HepG2 (cell line): Measurements from ENCODE around the gene PTPN3. TPM values are rescaled to one million over a fixed set of nuclear protein-coding genes. Genes with fewer than 3 reads are reported as not detected.
A peak's percentile ranks its signal among the peaks of the same experiment; 100 is the strongest.

ENCODE experiments used
- ATAC-seq: fragments of 200-7000 bp; cut with Tn5 transposase; 3 replicates; pipeline ENCODE4 v1.9.1; 2020; ENCODE audit warnings: mild to moderate bottlenecking, moderate library complexity
- BruUV-seq: library from RNA; stranded (reverse); fragments of 400-500 nt; replicated peaks from 2 replicates; lab custom pipeline; 2021; lab: Mats Ljungman, UMichigan
- CTCF ChIA-PET: fragments of 300-600 bp; formaldehyde crosslinking; extraction: SDS; loops from one replicate; lab custom pipeline; 2021; ENCODE audit warnings: low total read pairs, inconsistent platforms, low intra/inter-chr PET ratio; lab: Yijun Ruan, JAX
- POLR2A ChIA-PET: fragments of 350-600 bp; sonication (Branson Sonifier 250); formaldehyde crosslinking; loops from one replicate; lab custom pipeline; 2020; ENCODE audit warnings: antibody characterized with exemption, inconsistent platforms; lab: Yijun Ruan, JAX
- DNase-seq: peaks from one replicate; pipeline ENCODE4 v3.0.0-alpha.2; 2015; ENCODE audit warnings: low spot score
- FAIRE-seq: peaks from 3 replicates; lab custom pipeline; 2011; peaks lifted over from hg19 to GRCh38; lab: Jason Lieb, UNC
- H2AFZ ChIP-seq: one replicate; pipeline ENCODE4 v1.6.1; 2011; ENCODE audit warnings: low read length, inconsistent platforms
- H3K27ac ChIP-seq: fragments of 300-600 bp; 3 replicates; pipeline ENCODE4 v1.8.0; 2011; ENCODE audit warnings: mixed run types, mild to moderate bottlenecking, mixed read lengths, low read length, inconsistent platforms; ENCODE audit not compliant: insufficient read depth; ENCODE audit errors: extremely low read length
- H3K27me3 ChIP-seq, 2 experiments: fragments of 200-600 bp in 1 of 2; 2 replicates in 1 of 2; 3 replicates in 1 of 2; pipeline versions ENCODE4 v1.6.0 to v1.8.0; 2011; ENCODE audit warnings: low read length in 2 of 2, mild to moderate bottlenecking in 2 of 2, moderate library complexity in 2 of 2, inconsistent platforms in 1 of 2; ENCODE audit not compliant: insufficient read depth in 2 of 2, control insufficient read depth in 1 of 2
- H3K36me3 ChIP-seq, 2 experiments: fragments of 200-600 bp in 1 of 2; replicated peaks in 1 of 2; 2 replicates in 1 of 2; 3 replicates in 1 of 2; pipeline versions ENCODE4 v1.5.1 to v1.8.0; 2011; ENCODE audit warnings: low read length in 2 of 2, inconsistent platforms in 1 of 2; ENCODE audit not compliant: insufficient read depth in 2 of 2, control insufficient read depth in 1 of 2
- H3K4me1 ChIP-seq: 2 replicates; pipeline ENCODE4 v1.5.1; 2012; ENCODE audit warnings: low read length, inconsistent platforms; ENCODE audit not compliant: insufficient read depth
- H3K4me2 ChIP-seq: 2 replicates; pipeline ENCODE4 v1.6.0; 2011; ENCODE audit warnings: low read depth, low read length, inconsistent platforms
- H3K4me3 ChIP-seq, 3 experiments: fragments of 200-600 bp in 1 of 3; sonication (generic), shearing (Covaris generic) in 1 of 3; replicated peaks in 1 of 3; 2 replicates each; pipeline ENCODE4 v1.5.1; 2011 to 2016; ENCODE audit warnings: low read length in 3 of 3, inconsistent platforms in 2 of 3, low read depth in 2 of 3, mild to moderate bottlenecking in 2 of 3, control low read depth in 1 of 3, mixed read lengths in 1 of 3; ENCODE audit not compliant: insufficient read depth in 1 of 3
- H3K79me2 ChIP-seq: one replicate; pipeline ENCODE4 v1.6.1; 2011; ENCODE audit warnings: low read length, inconsistent platforms; ENCODE audit not compliant: insufficient read depth
- H3K9ac ChIP-seq: 2 replicates; pipeline ENCODE4 v1.6.0; 2011; ENCODE audit warnings: mild to moderate bottlenecking, low read depth, low read length, inconsistent platforms; ENCODE audit not compliant: insufficient read depth
- H3K9me3 ChIP-seq: 2 replicates; pipeline ENCODE4 v1.5.1; 2012; ENCODE audit warnings: mild to moderate bottlenecking, low read length
- H4K20me1 ChIP-seq: 2 replicates; pipeline ENCODE4 v1.6.0; 2011; ENCODE audit warnings: inconsistent platforms, mild to moderate bottlenecking, low read length, moderate library complexity; ENCODE audit not compliant: insufficient read depth
- HNF4G ChIP-seq, 2 experiments: sonication (generic) in 1 of 2; formaldehyde crosslinking in 1 of 2; IDR thresholded peaks; 2 replicates each; pipeline versions ENCODE4 v1.4.0 to v1.6.1; 2011 to 2020; ENCODE audit warnings: borderline replicate concordance in 2 of 2, low read depth in 2 of 2, mild to moderate bottlenecking in 2 of 2, low read length in 1 of 2, missing genetic modification reagents in 1 of 2, moderate library complexity in 1 of 2
- HNRNPUL1 ChIP-seq: fragments of 200-400 bp; formaldehyde crosslinking; IDR thresholded peaks from 2 replicates; pipeline ENCODE4 v1.6.1; 2017; ENCODE audit warnings: low read depth, mild to moderate bottlenecking, low read length, moderate library complexity
- MIXL1 ChIP-seq: IDR thresholded peaks from 2 replicates; pipeline ENCODE4 v1.6.1; 2016
- NFKB2 ChIP-seq: sonication (generic); formaldehyde crosslinking; IDR thresholded peaks from 2 replicates; pipeline ENCODE4 v1.4.0; 2020; ENCODE audit warnings: missing genetic modification reagents, borderline replicate concordance
- NRL ChIP-seq: sonication (generic); formaldehyde crosslinking; IDR thresholded peaks from 2 replicates; pipeline ENCODE4 v1.5.0; 2020; ENCODE audit warnings: missing genetic modification reagents, mild to moderate bottlenecking, moderate library complexity, borderline replicate concordance
- PHB2 ChIP-seq: fragments of 450-650 bp; IDR thresholded peaks from 2 replicates; pipeline ENCODE4 v1.6.1; 2018; ENCODE audit not compliant: partially characterized antibody
- SKI ChIP-seq: fragments of 450-650 bp; IDR thresholded peaks from one replicate; pipeline ENCODE4 v1.6.1; 2018; ENCODE audit warnings: mild to moderate bottlenecking; ENCODE audit not compliant: partially characterized antibody
- ZC3H13 ChIP-seq: sonication (generic); formaldehyde crosslinking; IDR thresholded peaks from 2 replicates; pipeline ENCODE4 v1.8.1; 2023; ENCODE audit warnings: mild to moderate bottlenecking, missing genetic modification reagents, moderate library complexity
- ZNF207 ChIP-seq: fragments of 450-650 bp; IDR thresholded peaks from 2 replicates; pipeline ENCODE4 v1.6.1; 2016; ENCODE audit warnings: antibody characterized with exemption, borderline replicate concordance
- ZNF329 ChIP-seq: sonication (generic); formaldehyde crosslinking; IDR thresholded peaks from 2 replicates; pipeline ENCODE4 v1.9.0; 2021; ENCODE audit warnings: low read depth, mild to moderate bottlenecking, missing genetic modification reagents
- ZNF34 ChIP-seq: sonication (generic); formaldehyde crosslinking; IDR thresholded peaks from 2 replicates; pipeline ENCODE4 v1.4.0; 2020; ENCODE audit warnings: mild to moderate bottlenecking, missing genetic modification reagents, borderline replicate concordance
- ZNF44 ChIP-seq: sonication (generic); formaldehyde crosslinking; IDR thresholded peaks from 2 replicates; pipeline ENCODE4 v1.5.1; 2020; ENCODE audit warnings: mild to moderate bottlenecking, missing genetic modification reagents
- WGBS: methylation state at CpG from one replicate; pipeline ENCODE4 v1.1.6; 2017; ENCODE audit warnings: low lambda C conversion rate; 5-methylcytosine and 5-hydroxymethylcytosine counted together
- in situ Hi-C: cut with HindIII; loops from 2 replicates; pipeline ENCODE4 v1.10.0; 2017; ENCODE audit warnings: low pct_unique_long_range_greater_than_20kb; ENCODE audit not compliant: extremely low pct_ligation_motif_present
- intact Hi-C: fragments of 100-400 bp; cut with micrococcal nuclease; formaldehyde crosslinking; loops from one replicate; pipeline ENCODE4 v1.10.0; 2022; ENCODE audit not compliant: unreplicated experiment
- polyA plus RNA-seq, 8 experiments: library from polyadenylated mRNA; depleted of rRNA in 3 of 8; stranded (reverse) in 7 of 8; unstranded in 1 of 8; fragments of >200 nt; fragmentation: Illumina TruSeq in 4 of 8; extraction: Trizol in 4 of 8; gene quantifications; 2 replicates each; pipeline versions ENCODE4 v1.2.1 to v1.2.3, GENCODE V29; 2011 to 2016; ENCODE audit warnings: low read depth in 4 of 8, missing spikeins in 1 of 8, mixed read lengths in 1 of 8; ENCODE audit not compliant: insufficient read depth in 1 of 8
- total RNA-seq, 5 experiments: library from RNA; depleted of rRNA; stranded (reverse); fragments of >200 nt; fragmentation: Illumina TruSeq; extraction: Trizol; gene quantifications; 2 replicates each; pipeline ENCODE4 v1.2.3, GENCODE V29; 2016; ENCODE audit warnings: low read depth in 1 of 5
- TF ChIP-seq, protein P1 (sequence below): sonication (generic); formaldehyde crosslinking; IDR thresholded peaks from 2 replicates; pipeline ENCODE4 v1.4.0; 2020; ENCODE audit warnings: missing genetic modification reagents
- TF ChIP-seq, protein P2 (sequence below): sonication (generic); formaldehyde crosslinking; conservative IDR thresholded peaks from 2 replicates; pipeline ENCODE4 v1.4.0; 2020; ENCODE audit warnings: mild to moderate bottlenecking, missing genetic modification reagents, moderate library complexity
- TF ChIP-seq, protein P3 (sequence below): sonication (generic); formaldehyde crosslinking; IDR thresholded peaks from 2 replicates; pipeline ENCODE4 v1.4.0; 2020; ENCODE audit warnings: mild to moderate bottlenecking, low read depth, missing genetic modification reagents

Gene PTPN3
- total and polyA plus RNA-seq, 2 of the 13 experiments (the other 11 are each of a cell fraction or from before 2014, with no cell fraction given) = 5.6 to 20.5 TPM

DNA sequence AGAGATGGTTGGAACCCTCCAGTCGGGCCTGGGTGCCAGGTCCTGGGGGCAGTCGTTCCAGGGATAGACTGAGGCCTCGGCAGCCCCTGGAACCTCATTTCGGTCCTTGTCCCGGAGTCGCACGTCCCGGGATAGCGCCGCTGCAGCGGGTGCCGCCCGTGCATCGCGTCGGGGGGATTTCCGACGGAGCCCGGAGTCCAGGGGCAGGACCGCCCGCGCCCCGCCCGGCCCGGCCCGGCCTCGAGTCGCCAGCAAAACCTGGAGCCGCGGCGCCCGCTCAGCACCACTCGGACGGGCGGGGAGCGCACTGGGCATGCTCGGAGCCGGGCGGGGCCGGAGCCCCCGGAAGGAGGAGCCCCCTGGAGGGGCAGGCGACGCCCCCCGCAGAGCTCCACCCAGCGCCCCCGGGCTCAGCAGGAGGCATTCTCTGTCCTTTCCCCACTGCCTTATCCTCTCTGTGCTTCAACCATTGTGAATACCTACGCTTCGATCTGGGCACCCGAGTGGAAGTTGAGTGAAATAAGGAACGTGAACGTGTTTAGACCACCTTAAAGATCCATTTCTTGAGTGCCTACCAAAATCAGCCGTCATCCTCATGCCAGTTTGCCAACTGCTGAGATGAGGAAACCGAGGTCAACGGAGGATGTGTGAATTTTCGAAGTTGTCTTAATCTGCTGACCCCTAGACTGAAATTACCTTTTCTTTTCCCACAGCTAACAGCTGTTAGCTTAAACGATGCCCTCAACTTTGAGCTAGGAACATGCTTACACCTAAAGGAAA is 1.7 kb upstream of the PTPN3 start:
- in situ Hi-C loops (loop anchor here (25.0 kb wide), 1 partner anchor 313 kb away; no protein-coding TSS in a partner anchor), intact Hi-C loops (loop anchor here (1.0 kb wide), 1 partner anchor 23 kb away; no protein-coding TSS in a partner anchor)
- Histone ChIP-seq H3K9ac (peak overlapping the region; percentile 50; the same call in 1 of the 2 replicates), H3K4me2 (peak overlapping the region; percentile 96), H3K4me1 (peaks cover 50% of the 10 kb centered on the region), H4K20me1 (no peaks in the 10 kb centered on the region), H3K9me3 (no peaks in the 10 kb centered on the region), H3K27me3 (peaks cover 1 to 7% of the 10 kb centered on the region in 2 experiments; a peak in 4 of 5 replicates), H3K4me3 (peak overlapping the region; percentile 36 to 74 (median 72)), H3K79me2 (no peaks in the 10 kb centered on the region), H3K36me3 (no peaks in the 10 kb centered on the region), H2AFZ (peak overlapping the region; percentile 6), H3K27ac (no peak overlapping the region)
- POLR2A ChIA-PET = interaction anchor here (2.2 to 7.3 kb wide), 2 partner anchors 23 to 30 kb away, joined by 6 to 71 read pairs; no protein-coding TSS in a partner anchor
- WGBS = 2% methylated on average over 24 of the region's 56 CpGs
- CTCF ChIA-PET = no interaction called here
- TSS peak; percentile 69 for BruUV-seq
- no peak for FAIRE-seq
- ATAC-seq = peak; percentile 90
- peak; percentile 45 for DNase-seq
- no peak for TF ChIP-seq ZNF207
- TF ChIP-seq PHB2 = no peak
- no peak for TF ChIP-seq ZNF34 (CRISPR knock-in tag)
- TF ChIP-seq ZNF44 = no peak
- no peak for TF ChIP-seq ZC3H13 (CRISPR knock-in tag)
- no peak for TF ChIP-seq ZNF329 (CRISPR knock-in tag)
- TF ChIP-seq HNF4G (IDR thresholded peaks at IDR 0.05; ENCODE audit: borderline replicate concordance, low read depth, low read length) = 0 out of 2 replicates have a peak, but pooled peaks have one; percentile 18
- no peak for TF ChIP-seq HNF4G (CRISPR knock-in tag; IDR thresholded peaks at IDR 0.05; ENCODE audit: borderline replicate concordance, low read depth)
- TF ChIP-seq, protein P1, sequence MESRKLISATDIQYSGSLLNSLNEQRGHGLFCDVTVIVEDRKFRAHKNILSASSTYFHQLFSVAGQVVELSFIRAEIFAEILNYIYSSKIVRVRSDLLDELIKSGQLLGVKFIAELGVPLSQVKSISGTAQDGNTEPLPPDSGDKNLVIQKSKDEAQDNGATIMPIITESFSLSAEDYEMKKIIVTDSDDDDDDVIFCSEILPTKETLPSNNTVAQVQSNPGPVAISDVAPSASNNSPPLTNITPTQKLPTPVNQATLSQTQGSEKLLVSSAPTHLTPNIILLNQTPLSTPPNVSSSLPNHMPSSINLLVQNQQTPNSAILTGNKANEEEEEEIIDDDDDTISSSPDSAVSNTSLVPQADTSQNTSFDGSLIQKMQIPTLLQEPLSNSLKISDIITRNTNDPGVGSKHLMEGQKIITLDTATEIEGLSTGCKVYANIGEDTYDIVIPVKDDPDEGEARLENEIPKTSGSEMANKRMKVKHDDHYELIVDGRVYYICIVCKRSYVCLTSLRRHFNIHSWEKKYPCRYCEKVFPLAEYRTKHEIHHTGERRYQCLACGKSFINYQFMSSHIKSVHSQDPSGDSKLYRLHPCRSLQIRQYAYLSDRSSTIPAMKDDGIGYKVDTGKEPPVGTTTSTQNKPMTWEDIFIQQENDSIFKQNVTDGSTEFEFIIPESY = no peak
- peak; percentile 47 for TF ChIP-seq SKI
- TF ChIP-seq HNRNPUL1 = no peak
- peak; percentile 53; the same call in 1 of the 2 replicates for TF ChIP-seq NFKB2 (CRISPR knock-in tag)
- TF ChIP-seq NRL = peak; percentile 81
- TF ChIP-seq MIXL1 (CRISPR knock-in tag) = no peak; the same call in 1 of the 2 replicates
- TF ChIP-seq, protein P2, sequence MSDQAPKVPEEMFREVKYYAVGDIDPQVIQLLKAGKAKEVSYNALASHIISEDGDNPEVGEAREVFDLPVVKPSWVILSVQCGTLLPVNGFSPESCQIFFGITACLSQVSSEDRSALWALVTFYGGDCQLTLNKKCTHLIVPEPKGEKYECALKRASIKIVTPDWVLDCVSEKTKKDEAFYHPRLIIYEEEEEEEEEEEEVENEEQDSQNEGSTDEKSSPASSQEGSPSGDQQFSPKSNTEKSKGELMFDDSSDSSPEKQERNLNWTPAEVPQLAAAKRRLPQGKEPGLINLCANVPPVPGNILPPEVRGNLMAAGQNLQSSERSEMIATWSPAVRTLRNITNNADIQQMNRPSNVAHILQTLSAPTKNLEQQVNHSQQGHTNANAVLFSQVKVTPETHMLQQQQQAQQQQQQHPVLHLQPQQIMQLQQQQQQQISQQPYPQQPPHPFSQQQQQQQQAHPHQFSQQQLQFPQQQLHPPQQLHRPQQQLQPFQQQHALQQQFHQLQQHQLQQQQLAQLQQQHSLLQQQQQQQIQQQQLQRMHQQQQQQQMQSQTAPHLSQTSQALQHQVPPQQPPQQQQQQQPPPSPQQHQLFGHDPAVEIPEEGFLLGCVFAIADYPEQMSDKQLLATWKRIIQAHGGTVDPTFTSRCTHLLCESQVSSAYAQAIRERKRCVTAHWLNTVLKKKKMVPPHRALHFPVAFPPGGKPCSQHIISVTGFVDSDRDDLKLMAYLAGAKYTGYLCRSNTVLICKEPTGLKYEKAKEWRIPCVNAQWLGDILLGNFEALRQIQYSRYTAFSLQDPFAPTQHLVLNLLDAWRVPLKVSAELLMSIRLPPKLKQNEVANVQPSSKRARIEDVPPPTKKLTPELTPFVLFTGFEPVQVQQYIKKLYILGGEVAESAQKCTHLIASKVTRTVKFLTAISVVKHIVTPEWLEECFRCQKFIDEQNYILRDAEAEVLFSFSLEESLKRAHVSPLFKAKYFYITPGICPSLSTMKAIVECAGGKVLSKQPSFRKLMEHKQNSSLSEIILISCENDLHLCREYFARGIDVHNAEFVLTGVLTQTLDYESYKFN (CRISPR knock-in tag) = peak; percentile 56; the same call in 1 of the 2 replicates
- TF ChIP-seq, protein P3, sequence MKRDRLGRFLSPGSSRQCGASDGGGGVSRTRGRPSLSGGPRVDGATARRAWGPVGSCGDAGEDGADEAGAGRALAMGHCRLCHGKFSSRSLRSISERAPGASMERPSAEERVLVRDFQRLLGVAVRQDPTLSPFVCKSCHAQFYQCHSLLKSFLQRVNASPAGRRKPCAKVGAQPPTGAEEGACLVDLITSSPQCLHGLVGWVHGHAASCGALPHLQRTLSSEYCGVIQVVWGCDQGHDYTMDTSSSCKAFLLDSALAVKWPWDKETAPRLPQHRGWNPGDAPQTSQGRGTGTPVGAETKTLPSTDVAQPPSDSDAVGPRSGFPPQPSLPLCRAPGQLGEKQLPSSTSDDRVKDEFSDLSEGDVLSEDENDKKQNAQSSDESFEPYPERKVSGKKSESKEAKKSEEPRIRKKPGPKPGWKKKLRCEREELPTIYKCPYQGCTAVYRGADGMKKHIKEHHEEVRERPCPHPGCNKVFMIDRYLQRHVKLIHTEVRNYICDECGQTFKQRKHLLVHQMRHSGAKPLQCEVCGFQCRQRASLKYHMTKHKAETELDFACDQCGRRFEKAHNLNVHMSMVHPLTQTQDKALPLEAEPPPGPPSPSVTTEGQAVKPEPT (CRISPR knock-in tag) = peak; percentile 88; the same call in 1 of the 2 replicates
